Measurements from ENCODE around the gene HTR7. TPM values are rescaled to one million over a fixed set of nuclear protein-coding genes. Genes with fewer than 3 reads are reported as not detected.

HTR7 gene
- total RNA-seq, 1 donor from 2014 or later = 8.0 TPM

GRCh38 chr10:90734415-90734814 is 123.4 kb downstream of the HTR7 start:
- DNase-seq = no peak

- DNase-seq = no peak
Measured at GRCh38 chr10:90732581-90732980, 125.3 kb downstream of the HTR7 start.

GRCh38 chr10:90723416-90724068 is 134.3 kb downstream of the HTR7 start:
- DNase-seq = no peak

- DNase-seq = no peak
Measured at GRCh38 chr10:90722832-90723231, 135.0 kb downstream of the HTR7 start.

- DNase-seq = no peak
Measured at GRCh38 chr10:90718182-90718581, 139.7 kb downstream of the HTR7 start.

- no peak for DNase-seq
Measured at GRCh38 chr10:90712529-90712928, 145.3 kb downstream of the HTR7 start.

GRCh38 chr10:90709727-90710126 is 148.1 kb downstream of the HTR7 start:
- no peak for DNase-seq

- no peak for DNase-seq
Measured at GRCh38 chr10:90707657-90708056, 150.2 kb downstream of the HTR7 start.

- no peak for DNase-seq
Measured at GRCh38 chr10:90701428-90701827, 156.4 kb downstream of the HTR7 start.

GRCh38 chr10:90695915-90696676 is 161.7 kb downstream of the HTR7 start:
- DNase-seq = no peak

Small RNA genes lying within 50 kb of the gene (small RNA-seq; reads per million reads assigned to genes)
- gene RF00019 = not detected

Other genes starting within 250 kb of the HTR7 start
- gene RPP30, start 13.9 kb upstream of the HTR7 start, total RNA-seq = 85.6 TPM
- gene ANKRD1, start 63.0 kb upstream of the HTR7 start, total RNA-seq = not detected

Measured in occipital lobe (tissue), 3 donors.